ENCODE data around the gene IRF4. TPM values are rescaled to one million over a fixed set of nuclear protein-coding genes. Genes with fewer than 3 reads are reported as not detected.

IRF4 gene
- total RNA-seq, 1 experiment from 2014 or later, result 0.10 TPM

DNA sequence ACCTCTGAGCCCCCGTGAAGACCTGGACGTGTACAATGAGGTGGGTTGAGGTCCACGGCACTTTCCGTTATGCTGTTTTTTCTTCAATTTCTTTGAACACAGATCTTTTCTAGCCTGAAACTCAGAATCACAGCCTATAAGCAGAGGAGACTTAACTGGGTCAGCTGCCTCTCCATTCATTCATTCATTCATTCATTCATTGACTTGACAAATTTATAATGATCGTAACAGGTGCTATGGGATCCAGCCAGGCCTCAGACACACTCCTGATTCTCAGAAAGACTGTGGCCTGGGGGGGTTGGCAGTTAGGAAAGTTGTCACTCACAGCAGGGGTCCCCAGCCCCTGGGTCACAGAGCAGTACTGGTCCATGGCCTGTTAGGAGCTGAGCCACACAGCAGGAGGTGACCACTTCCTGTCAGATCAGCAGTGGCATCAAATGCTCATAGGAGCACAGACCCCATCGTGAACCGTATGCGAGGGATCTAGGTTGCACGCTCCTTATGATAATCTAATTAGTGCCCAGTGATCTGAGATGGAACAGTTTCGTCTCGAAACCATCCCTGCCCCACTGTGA is 38.6 kb upstream of the IRF4 start:
- no peak for DNase-seq (ENCODE audit: low read depth)

GRCh38 chr6:353642-354614 is 37.6 kb upstream of the IRF4 start:
- DNase-seq (ENCODE audit: low read depth), result no peak

GRCh38 chr6:354631-355280 is 36.8 kb upstream of the IRF4 start:
- no peak for DNase-seq (ENCODE audit: low read depth)

DNA sequence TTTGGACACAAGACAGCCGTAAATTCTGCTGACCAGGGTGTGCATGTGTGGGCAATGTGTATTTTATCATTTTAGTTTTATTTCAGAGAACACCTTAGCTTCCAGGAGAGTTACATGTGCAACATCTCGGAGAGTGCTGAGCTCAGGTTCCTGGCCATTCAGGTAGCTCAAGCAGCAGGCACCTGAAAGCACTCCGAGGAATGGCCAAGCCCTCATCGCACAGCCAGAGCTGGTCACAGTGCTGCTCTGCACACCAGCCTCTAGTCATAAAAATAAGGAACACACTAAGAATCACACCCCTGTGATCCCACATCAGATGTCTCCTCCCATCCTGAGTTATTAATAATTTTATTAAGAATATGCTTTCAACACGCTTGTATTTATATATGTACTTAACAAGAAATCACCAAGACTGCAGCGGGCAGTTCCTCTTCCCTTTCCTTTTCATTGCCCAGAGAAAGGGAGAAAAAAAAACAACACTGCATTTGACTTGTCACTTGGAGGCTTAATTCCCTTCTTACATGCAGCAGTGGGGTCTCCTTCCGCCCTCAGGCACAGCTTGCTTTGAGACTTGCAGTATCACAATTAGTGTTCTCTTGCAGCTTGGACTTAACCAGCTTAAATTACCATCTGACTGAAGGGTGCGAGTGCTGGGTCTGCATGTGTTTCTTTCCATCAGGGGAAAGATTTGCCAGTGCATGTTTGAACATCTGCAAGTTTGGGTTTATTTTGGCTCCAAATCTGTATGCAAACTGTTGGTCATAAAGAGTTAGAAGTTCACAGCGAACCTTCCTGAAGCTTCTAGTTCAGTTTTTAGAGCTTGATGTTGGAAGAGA is 36.0 kb upstream of the IRF4 start:
- no peak for DNase-seq (ENCODE audit: low read depth)

- DNase-seq (ENCODE audit: low read depth), result no peak
These were observed 34.7 kb upstream of the IRF4 start for GRCh38 chr6:356828-357251.

- no peak for DNase-seq (ENCODE audit: low read depth)
These were observed 34.2 kb upstream of the IRF4 start for GRCh38 chr6:357261-357790.

DNA sequence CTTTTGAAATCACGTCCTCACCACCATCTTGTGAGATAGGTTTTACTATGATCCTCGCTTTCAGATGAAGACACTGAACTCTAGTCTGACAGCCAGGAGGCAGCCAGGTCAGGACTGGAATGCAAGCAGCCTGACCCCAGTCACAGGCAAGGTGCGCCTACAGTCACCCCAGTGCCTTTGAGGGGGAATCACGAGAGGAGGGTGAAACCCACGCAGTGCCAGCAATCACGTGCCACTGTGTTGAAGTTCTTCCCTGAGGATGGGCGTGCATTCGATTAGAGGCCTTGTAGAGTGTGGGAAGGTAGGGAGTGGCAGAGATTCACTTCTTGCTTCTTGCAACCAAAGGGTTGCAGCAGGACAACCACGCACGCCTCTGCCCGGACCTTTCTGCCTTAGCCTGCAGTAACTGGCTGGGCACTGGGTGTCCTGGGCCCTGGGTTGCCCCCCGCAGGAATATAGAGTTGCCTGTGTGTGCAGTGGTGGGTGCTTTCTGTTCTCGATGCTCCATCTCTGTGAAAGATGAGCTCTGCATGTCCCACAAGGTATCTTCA is 33.7 kb upstream of the IRF4 start:
- DNase-seq (ENCODE audit: low read depth), result no peak

DNA sequence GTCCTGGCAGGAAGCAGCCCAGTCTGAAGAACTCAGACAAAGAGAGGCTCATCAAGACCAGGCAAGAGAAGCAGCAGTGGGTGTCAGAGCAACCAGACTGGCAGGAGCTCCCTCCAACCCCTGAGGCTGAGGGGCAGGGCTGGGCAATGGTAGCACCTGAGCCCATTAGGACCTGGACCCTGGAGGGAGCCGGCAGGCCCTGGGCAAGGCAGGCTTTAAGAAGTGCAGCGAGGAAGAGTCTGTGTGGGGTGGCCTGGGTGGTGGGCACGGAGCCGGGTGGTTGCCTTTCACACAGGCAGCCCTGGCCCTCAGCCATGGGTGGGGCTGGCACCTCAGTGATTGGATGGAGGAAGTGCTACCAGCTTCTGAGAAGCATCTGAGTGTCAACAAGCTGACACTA is 33.1 kb upstream of the IRF4 start:
- no peak for DNase-seq (ENCODE audit: low read depth)

GRCh38 chr6:358847-359246 is 32.7 kb upstream of the IRF4 start:
- no peak for DNase-seq (ENCODE audit: low read depth)

GRCh38 chr6:359261-360035 is 32.1 kb upstream of the IRF4 start:
- no peak for DNase-seq (ENCODE audit: low read depth)

DNA sequence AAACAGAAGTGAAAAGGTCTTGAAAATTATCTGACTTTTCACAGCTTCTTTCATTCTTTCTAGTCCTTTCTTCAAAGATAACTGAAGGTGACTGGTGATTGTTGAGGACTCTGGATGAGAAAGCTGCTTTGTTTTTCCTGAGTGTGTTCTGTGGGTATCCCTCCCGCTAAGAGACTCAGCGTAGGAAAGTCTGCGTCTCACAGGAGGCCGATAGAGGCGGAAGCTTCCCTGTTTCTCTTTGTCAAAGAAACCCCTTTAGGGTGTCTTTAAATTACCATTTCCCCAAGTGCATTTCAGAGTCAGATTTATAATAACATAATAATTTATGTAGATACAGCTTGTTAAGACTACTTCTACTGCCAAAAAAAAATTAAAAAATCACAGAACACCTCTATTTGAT is 31.2 kb upstream of the IRF4 start:
- no peak for DNase-seq (ENCODE audit: low read depth)

- DNase-seq (ENCODE audit: low read depth), result no peak
These were observed 30.7 kb upstream of the IRF4 start for GRCh38 chr6:360764-361373.

GRCh38 chr6:361411-362132 is 30.0 kb upstream of the IRF4 start:
- no peak for DNase-seq (ENCODE audit: low read depth)

DNA sequence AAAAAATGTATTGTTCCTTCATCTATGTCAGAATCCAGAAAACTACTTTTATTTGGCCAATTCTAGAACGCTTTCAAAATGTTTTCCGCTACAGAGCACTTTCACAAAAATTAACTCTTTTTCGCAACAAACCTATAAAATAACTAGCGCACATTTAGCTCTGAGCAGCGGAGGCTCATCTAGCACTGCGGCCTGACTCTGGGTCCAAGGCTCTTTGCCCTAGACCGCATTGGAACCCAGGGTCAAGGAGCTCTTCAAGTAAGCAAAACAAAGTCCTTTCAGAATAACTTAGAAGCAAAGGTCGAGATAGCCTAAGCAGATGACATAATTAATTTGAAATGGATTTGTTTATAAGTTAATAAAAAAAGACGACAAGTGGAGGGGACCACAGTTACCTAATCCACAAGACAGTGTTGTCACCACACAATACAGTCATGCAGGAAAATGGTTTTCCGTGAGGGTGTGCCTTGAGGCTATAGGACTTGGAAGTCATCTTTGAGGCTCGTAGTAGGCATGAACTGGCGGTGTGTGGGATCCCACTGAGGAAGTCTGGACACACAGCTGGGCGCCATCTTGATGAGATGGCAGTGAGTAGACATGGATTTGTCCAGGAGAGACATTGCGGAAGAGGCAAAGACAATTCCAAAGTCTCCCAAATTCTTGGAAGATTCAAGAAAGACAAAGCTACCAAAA is 29.2 kb upstream of the IRF4 start:
- no peak for DNase-seq (ENCODE audit: low read depth)

- no peak for DNase-seq (ENCODE audit: low read depth)
These were observed 28.7 kb upstream of the IRF4 start for GRCh38 chr6:362924-363249.

DNA sequence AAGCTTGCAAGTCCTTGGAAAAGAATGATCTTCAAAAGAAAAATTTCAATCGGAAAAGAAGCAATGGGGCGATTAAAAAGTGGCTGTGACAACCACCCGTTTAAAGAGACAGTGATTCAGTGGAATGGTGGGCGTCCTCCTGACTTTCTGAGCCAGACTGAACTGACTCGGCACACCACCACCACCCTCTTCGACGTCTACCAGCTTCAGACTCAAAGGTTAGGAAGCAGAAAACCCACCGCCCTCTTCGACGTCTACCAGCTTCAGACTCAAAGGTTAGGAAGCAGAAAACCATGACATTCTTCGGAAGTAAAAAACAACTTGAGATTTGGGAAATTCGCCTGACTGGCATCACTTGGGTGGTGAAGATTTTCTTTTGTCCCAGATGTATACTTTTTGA is 28.3 kb upstream of the IRF4 start:
- DNase-seq (ENCODE audit: low read depth), result no peak

GRCh38 chr6:363909-364308 is 27.6 kb upstream of the IRF4 start:
- no peak for DNase-seq (ENCODE audit: low read depth)

Measured in HT1080 (cell line).